IMR-90 (cell line): Measurements from ENCODE around the gene RPTOR. TPM values are rescaled to one million over a fixed set of nuclear protein-coding genes. Genes with fewer than 3 reads are reported as not detected.

ENCODE experiments used
- ATAC-seq: fragments of 200-7000 bp; cut with Tn5 transposase; 2 replicates; pipeline ENCODE4 v1.9.1; 2020; ENCODE audit warnings: low read depth, mild to moderate bottlenecking, moderate library complexity
- BruUV-seq: library from RNA; stranded (reverse); fragments of 400-500 nt; replicated peaks from 2 replicates; lab custom pipeline; 2021; lab: Mats Ljungman, UMichigan
- CTCF ChIA-PET: fragments of 300-600 bp; formaldehyde crosslinking; extraction: SDS; loops from one replicate; lab custom pipeline; 2021; ENCODE audit warnings: antibody characterized with exemption; lab: Yijun Ruan, JAX
- POLR2A ChIA-PET: fragments of 300-600 bp; sonication (Branson Sonifier 250); formaldehyde crosslinking; loops from one replicate; lab custom pipeline; 2022; ENCODE audit warnings: antibody characterized with exemption; ENCODE audit not compliant: unreplicated experiment; lab: Charles Lee
- DNase-seq: peaks from one replicate; pipeline ENCODE4 v3.0.0; 2013
- H2AFZ ChIP-seq: replicated peaks from 2 replicates; pipeline ENCODE3; 2013; ENCODE audit warnings: low read length, mild to moderate bottlenecking; ENCODE audit not compliant: poor library complexity
- H2AK5ac ChIP-seq: 2 replicates; pipeline ENCODE4 v1.6.1; 2013; ENCODE audit warnings: low read depth, low read length, inconsistent platforms
- H2AK9ac ChIP-seq: replicated peaks from 2 replicates; pipeline ENCODE3; 2013; ENCODE audit warnings: mild to moderate bottlenecking, low read depth, low read length, moderate library complexity; ENCODE audit not compliant: poor library complexity
- H2BK120ac ChIP-seq: 2 replicates; pipeline ENCODE4 v1.6.1; 2013; ENCODE audit warnings: low read depth, low read length, inconsistent platforms
- H2BK15ac ChIP-seq: 3 replicates; pipeline ENCODE4 v1.6.1; 2013; ENCODE audit warnings: low read depth, low read length, inconsistent platforms
- H2BK20ac ChIP-seq: 2 replicates; pipeline ENCODE4 v1.6.1; 2013; ENCODE audit warnings: low read depth, mild to moderate bottlenecking, inconsistent platforms, low read length, moderate library complexity
- H2BK5ac ChIP-seq: 2 replicates; pipeline ENCODE4 v1.6.1; 2013; ENCODE audit warnings: mild to moderate bottlenecking, low read depth, low read length, inconsistent platforms; ENCODE audit not compliant: poor library complexity, severe bottlenecking
- H3K14ac ChIP-seq: replicated peaks from 2 replicates; pipeline ENCODE4 v1.6.1; 2013; ENCODE audit warnings: low read depth, low read length, inconsistent platforms
- H3K18ac ChIP-seq: 2 replicates; pipeline ENCODE4 v1.6.1; 2013; ENCODE audit warnings: low read depth, low read length, control low read depth
- H3K23ac ChIP-seq: 2 replicates; pipeline ENCODE4 v1.6.1; 2013; ENCODE audit warnings: low read depth, low read length, inconsistent platforms
- H3K27ac ChIP-seq: 2 replicates; pipeline ENCODE4 v1.5.1; 2013; ENCODE audit warnings: mild to moderate bottlenecking, control low read depth, low read length; ENCODE audit not compliant: insufficient read depth
- H3K27me3 ChIP-seq: 2 replicates; pipeline ENCODE4 v1.6.1; 2013; ENCODE audit warnings: low read length; ENCODE audit not compliant: control insufficient read depth, insufficient read depth
- H3K36me3 ChIP-seq: 2 replicates; pipeline ENCODE4 v1.6.1; 2013; ENCODE audit warnings: low read length, mixed read lengths; ENCODE audit not compliant: control insufficient read depth, insufficient read depth
- H3K4ac ChIP-seq: 2 replicates; pipeline ENCODE4 v1.6.1; 2013; ENCODE audit warnings: low read depth, low read length, inconsistent platforms
- H3K4me1 ChIP-seq: 2 replicates; pipeline ENCODE4 v1.6.1; 2013; ENCODE audit warnings: low read length, mixed read lengths; ENCODE audit not compliant: control insufficient read depth, insufficient read depth
- H3K4me2 ChIP-seq: 2 replicates; pipeline ENCODE4 v1.6.1; 2013; ENCODE audit warnings: low read depth, mild to moderate bottlenecking, control low read depth, low read length, moderate library complexity
- H3K4me3 ChIP-seq: 2 replicates; pipeline ENCODE4 v1.5.1; 2013; ENCODE audit warnings: low read depth, mild to moderate bottlenecking, control low read depth, low read length, moderate library complexity; ENCODE audit not compliant: insufficient read depth
- H3K56ac ChIP-seq: 2 replicates; pipeline ENCODE4 v1.6.1; 2013; ENCODE audit warnings: low read length, inconsistent platforms; ENCODE audit not compliant: insufficient read depth; ENCODE audit errors: extremely low read depth
- H3K79me1 ChIP-seq, 2 experiments: 2 replicates each; pipeline ENCODE4 v1.6.1; 2013; ENCODE audit warnings: low read length in 2 of 2, inconsistent platforms in 1 of 2, low read depth in 1 of 2
- H3K9ac ChIP-seq: 2 replicates; pipeline ENCODE4 v1.6.1; 2013; ENCODE audit warnings: low read depth, low read length, control low read depth
- H3K9me1 ChIP-seq: 2 replicates; pipeline ENCODE4 v1.6.1; 2013; ENCODE audit warnings: low read length, inconsistent platforms; ENCODE audit not compliant: insufficient read depth
- H3K9me3 ChIP-seq: 2 replicates; pipeline ENCODE4 v1.6.1; 2013; ENCODE audit warnings: low read length; ENCODE audit not compliant: control insufficient read depth, insufficient read depth
- H4K20me1 ChIP-seq: 2 replicates; pipeline ENCODE4 v1.6.1; 2013; ENCODE audit warnings: low read length, inconsistent platforms; ENCODE audit not compliant: insufficient read depth
- H4K5ac ChIP-seq: 2 replicates; pipeline ENCODE4 v1.6.1; 2013; ENCODE audit warnings: mild to moderate bottlenecking, low read depth, low read length, control low read depth
- H4K8ac ChIP-seq, 2 experiments: 2 replicates each; pipeline ENCODE4 v1.6.1; 2013; ENCODE audit warnings: low read depth in 2 of 2, low read length in 2 of 2, control low read depth in 1 of 2, inconsistent platforms in 1 of 2
- H4K91ac ChIP-seq: 2 replicates; pipeline ENCODE4 v1.6.1; 2013; ENCODE audit warnings: low read depth, low read length, inconsistent platforms; ENCODE audit not compliant: insufficient read depth
- BHLHE40 ChIP-seq: fragments of 150-350 bp; IDR thresholded peaks from 2 replicates; pipeline ENCODE4 v1.6.1; 2016; ENCODE audit warnings: mild to moderate bottlenecking, low read depth, low read length
- CHD1 ChIP-seq: IDR thresholded peaks from 2 replicates; pipeline ENCODE4 v1.6.1; 2012; ENCODE audit warnings: low read depth, low read length, improper control_type of control experiment
- CTCF ChIP-seq: conservative IDR thresholded peaks from 2 replicates; pipeline ENCODE4 v1.5.1; 2012; ENCODE audit warnings: mild to moderate bottlenecking, low read depth, low read length, improper control_type of control experiment
- ELK1 ChIP-seq: fragments of 150-350 bp; IDR thresholded peaks from 2 replicates; pipeline ENCODE4 v1.6.1; 2016; ENCODE audit warnings: low read depth, mild to moderate bottlenecking, low read length, moderate library complexity, borderline replicate concordance
- FOS ChIP-seq: fragments of 150-350 bp; IDR thresholded peaks from 2 replicates; pipeline ENCODE4 v1.6.1; 2016; ENCODE audit warnings: low read depth, low read length
- MAFK ChIP-seq: IDR thresholded peaks from 2 replicates; pipeline ENCODE4 v1.6.1; 2012; ENCODE audit warnings: low read depth, low read length, improper control_type of control experiment
- MAZ ChIP-seq: IDR thresholded peaks from 2 replicates; pipeline ENCODE4 v1.6.1; 2012; ENCODE audit warnings: low read depth, mild to moderate bottlenecking, low read length, improper control_type of control experiment, moderate library complexity, borderline replicate concordance
- MXI1 ChIP-seq: IDR thresholded peaks from 2 replicates; pipeline ENCODE4 v1.6.1; 2012; ENCODE audit warnings: low read depth, mild to moderate bottlenecking, low read length, moderate library complexity, borderline replicate concordance
- RAD21 ChIP-seq: IDR thresholded peaks from 2 replicates; pipeline ENCODE4 v1.6.1; 2012; ENCODE audit warnings: low read length, improper control_type of control experiment
- RCOR1 ChIP-seq: IDR thresholded peaks from 2 replicates; pipeline ENCODE4 v1.6.1; 2012; ENCODE audit warnings: mild to moderate bottlenecking, low read length, improper control_type of control experiment; ENCODE audit not compliant: insufficient replicate concordance
- RFX5 ChIP-seq: IDR thresholded peaks from 2 replicates; pipeline ENCODE4 v1.8.0; 2012; ENCODE audit warnings: low read depth, mild to moderate bottlenecking, low read length, moderate library complexity
- SMC3 ChIP-seq: fragments of 150-350 bp; IDR thresholded peaks from 2 replicates; pipeline ENCODE4 v1.6.1; 2016; ENCODE audit warnings: low read depth, mild to moderate bottlenecking, antibody characterized with exemption, low read length, moderate library complexity
- USF2 ChIP-seq: fragments of 150-350 bp; IDR thresholded peaks from 2 replicates; pipeline ENCODE4 v1.6.1; 2017; ENCODE audit warnings: mild to moderate bottlenecking, antibody characterized with exemption, low read length, low read depth
- WGBS, 2 experiments: methylation state at CpG; one replicate each; pipeline versions ENCODE4 v1.1.5 to v1.1.7; 2013; ENCODE audit warnings: missing lambda C conversion rate in 2 of 2; ENCODE audit not compliant: insufficient read length in 1 of 2; ENCODE audit errors: extremely low coverage in 2 of 2; 5-methylcytosine and 5-hydroxymethylcytosine counted together
- dilution Hi-C: fragments of 300-500 bp; cut with HindIII; formaldehyde crosslinking; loops from one replicate; pipeline ENCODE4 v1.14.3; 2018; ENCODE audit warnings: low sequenced_read_pairs; ENCODE audit not compliant: unreplicated experiment
- in situ Hi-C: fragments of 300-500 bp; cut with MboI; formaldehyde crosslinking; loops from 3 replicates; pipeline ENCODE4 v1.14.3; 2019; ENCODE audit warnings: low sequenced_read_pairs, inconsistent platforms, mixed read lengths
- intact Hi-C: fragments of 100-400 bp; cut with micrococcal nuclease; formaldehyde crosslinking; loops from 2 replicates; pipeline ENCODE4 v1.10.0; 2022
- polyA plus RNA-seq, 3 experiments: library from polyadenylated mRNA; depleted of rRNA; stranded (reverse); fragments of >200 nt; gene quantifications; 2 replicates each; pipeline ENCODE4 v1.2.3, GENCODE V29; 2012; ENCODE audit warnings: low replicate concordance in 1 of 3
- total RNA-seq: library from RNA; depleted of rRNA; stranded (reverse); fragments of >200 nt; gene quantifications from 2 replicates; pipeline ENCODE4 v1.2.3, GENCODE V29; 2012

RPTOR gene
- total and polyA plus RNA-seq, 2 of the 4 experiments (the other 2 are of a cell fraction) = 10.8 to 14.7 TPM

- Histone ChIP-seq H4K5ac (no peak overlapping the region), H3K23ac (no peak overlapping the region), H3K4me3 (no peak overlapping the region), H2BK5ac (no peak overlapping the region), H2BK20ac (no peak overlapping the region), H3K14ac (no peak overlapping the region), H3K9ac (no peak overlapping the region), H3K27ac (no peak overlapping the region), H2BK120ac (no peak overlapping the region), H3K27me3 (no peaks in the 10 kb centered on the region), H4K91ac (no peak overlapping the region), H4K20me1 (peaks cover 27% of the 10 kb centered on the region), H3K4ac (no peak overlapping the region), H3K36me3 (peaks cover 3% of the 10 kb centered on the region), H3K9me1 (peaks cover 15% of the 10 kb centered on the region), H4K8ac (no peak overlapping the region), H3K4me2 (no peak overlapping the region), H3K9me3 (no peaks in the 10 kb centered on the region), H3K4me1 (peaks cover 4% of the 10 kb centered on the region; the same call in 1 of the 2 replicates), H2AK5ac (no peak overlapping the region), H3K79me1 (peaks cover 30 to 52% of the 10 kb centered on the region in 2 experiments), H2AK9ac (no peak overlapping the region), H2AFZ (no peak overlapping the region), H3K18ac (no peak overlapping the region), H2BK15ac (no peak overlapping the region), H3K56ac (no peak overlapping the region)
- intact Hi-C loops = no loop called here
- TF ChIP-seq ELK1 = no peak
- no peak for TF ChIP-seq USF2
- TF ChIP-seq RAD21 = no peak
- no peak for TF ChIP-seq RFX5
- no peak for TF ChIP-seq SMC3
- TF ChIP-seq RCOR1 = no peak
- TF ChIP-seq FOS = no peak
- no peak for TF ChIP-seq CHD1
- no peak for TF ChIP-seq MAFK
- TF ChIP-seq MXI1 = no peak
- TF ChIP-seq CTCF = no peak
- no peak for TF ChIP-seq BHLHE40
- TF ChIP-seq MAZ = no peak
- no TSS peak for BruUV-seq
- ChIA-PET CTCF (no interaction called here), POLR2A (no interaction called here)
- WGBS, 2 experiments = no CpG with 5 or more reads among the region's 13 CpGs
- in situ Hi-C loops = no loop called here
- dilution Hi-C loops = no loop called here
- ATAC-seq (no peak), DNase-seq (no peak)
Measured at GRCh38 chr17:80629298-80630028, 84.8 kb downstream of the RPTOR start.
